NCI-H82 (cell line): Measurements from ENCODE around the gene SIDT2.
"Not testable (repeated sequence)": the region's sequence is repeated elsewhere in the genome, so short reads cannot be mapped to it uniquely, and the experiment has no call there.

Experiments used
- DNase-seq: peaks from one replicate; lab custom pipeline; 2025; lab: John Stamatoyannopoulos, UW

Gene SIDT2

DNA sequence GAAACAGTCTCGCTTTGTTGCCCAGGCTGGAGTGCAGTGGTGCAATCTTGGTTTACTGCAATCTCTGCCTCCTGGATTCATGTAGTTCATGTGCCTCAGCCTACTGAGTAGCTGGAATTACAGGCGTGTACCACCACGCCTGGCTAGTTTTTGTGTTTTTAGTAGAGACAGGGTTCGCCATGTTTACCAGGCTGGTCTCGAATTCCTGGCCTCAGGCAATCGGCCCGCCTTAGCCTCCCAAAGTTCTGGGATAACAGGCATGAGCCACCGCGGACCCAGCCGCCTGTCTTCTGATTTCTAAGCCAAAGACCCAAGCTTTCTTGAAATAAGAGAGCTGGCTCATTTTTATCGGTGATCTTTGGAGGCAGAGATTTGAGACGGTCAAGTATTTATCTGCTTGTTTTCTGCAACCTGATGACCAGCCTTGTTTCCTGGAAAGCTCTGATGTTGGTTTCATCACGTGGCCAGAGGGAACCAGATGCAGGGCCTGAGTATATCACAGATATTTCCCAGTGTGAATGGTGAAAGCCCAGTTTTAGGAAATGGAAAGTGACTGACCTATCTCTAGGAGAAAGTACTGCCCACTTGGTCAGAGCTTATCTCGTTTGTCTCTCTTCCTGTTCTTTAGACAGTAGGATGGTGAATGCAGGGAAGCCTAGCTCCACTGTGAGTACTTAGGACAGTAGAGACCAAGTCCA, 5.7 kb upstream of the SIDT2 start:
- DNase-seq, result peak; percentile 50

DNA sequence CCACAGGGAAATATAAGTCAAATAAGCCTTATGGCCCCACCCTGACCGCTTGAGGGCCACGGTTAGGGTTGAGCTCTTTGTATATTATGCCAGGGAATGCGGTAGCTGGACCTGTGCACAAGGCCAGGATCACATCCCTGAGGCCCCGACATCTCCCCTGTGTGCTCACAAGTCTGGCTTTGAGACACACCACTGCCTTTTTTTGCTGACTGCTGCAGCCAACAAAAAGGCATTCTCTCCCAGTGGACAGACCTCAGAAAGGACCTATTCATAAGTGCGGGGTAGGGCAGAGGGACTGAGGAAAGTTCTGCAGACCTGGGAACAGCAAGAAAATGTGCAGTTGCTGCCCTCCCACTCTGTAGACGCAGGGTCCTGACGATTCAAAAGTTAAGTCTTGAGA, 3.4 kb upstream of the SIDT2 start:
- no peak for DNase-seq

DNA sequence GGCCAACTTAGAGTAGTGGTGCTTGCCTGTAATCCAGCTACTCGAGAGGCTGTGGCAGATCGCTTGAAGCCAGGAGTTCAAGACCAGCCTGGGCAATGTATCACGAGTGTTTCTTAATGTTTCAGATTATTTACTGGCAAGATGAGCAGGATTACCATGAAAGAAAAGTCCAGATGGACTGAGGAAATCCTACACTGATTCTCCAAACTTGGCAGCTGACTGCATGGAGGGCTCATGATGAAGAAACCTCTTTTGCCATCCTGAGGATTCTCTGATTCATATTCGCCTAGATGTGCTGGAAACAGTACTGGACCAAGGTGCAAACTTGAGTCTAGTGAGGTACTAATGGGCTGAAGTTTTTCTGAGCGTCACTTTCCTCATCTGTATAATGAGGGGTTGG, 2.8 kb upstream of the SIDT2 start:
- peak; percentile 32 for DNase-seq

DNA sequence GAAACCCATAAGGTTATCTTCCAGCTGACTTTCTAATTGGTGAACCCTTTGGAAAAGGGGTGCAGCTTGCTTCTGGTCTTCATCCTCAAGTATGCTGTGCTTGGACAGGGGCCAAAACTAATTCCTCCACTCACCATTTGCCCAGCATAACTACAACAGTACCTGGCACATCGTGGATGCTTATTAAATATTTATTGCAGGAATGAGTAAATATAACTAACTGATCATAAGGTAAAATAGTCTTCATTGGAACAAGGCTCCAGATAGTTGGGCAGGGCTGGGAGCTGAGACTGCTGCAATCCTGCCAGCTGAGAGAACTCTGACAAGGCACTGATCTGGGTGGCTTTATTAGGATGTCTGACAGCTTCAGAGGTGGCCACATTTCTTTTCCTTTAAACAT, 2.4 kb upstream of the SIDT2 start:
- no peak for DNase-seq

DNA sequence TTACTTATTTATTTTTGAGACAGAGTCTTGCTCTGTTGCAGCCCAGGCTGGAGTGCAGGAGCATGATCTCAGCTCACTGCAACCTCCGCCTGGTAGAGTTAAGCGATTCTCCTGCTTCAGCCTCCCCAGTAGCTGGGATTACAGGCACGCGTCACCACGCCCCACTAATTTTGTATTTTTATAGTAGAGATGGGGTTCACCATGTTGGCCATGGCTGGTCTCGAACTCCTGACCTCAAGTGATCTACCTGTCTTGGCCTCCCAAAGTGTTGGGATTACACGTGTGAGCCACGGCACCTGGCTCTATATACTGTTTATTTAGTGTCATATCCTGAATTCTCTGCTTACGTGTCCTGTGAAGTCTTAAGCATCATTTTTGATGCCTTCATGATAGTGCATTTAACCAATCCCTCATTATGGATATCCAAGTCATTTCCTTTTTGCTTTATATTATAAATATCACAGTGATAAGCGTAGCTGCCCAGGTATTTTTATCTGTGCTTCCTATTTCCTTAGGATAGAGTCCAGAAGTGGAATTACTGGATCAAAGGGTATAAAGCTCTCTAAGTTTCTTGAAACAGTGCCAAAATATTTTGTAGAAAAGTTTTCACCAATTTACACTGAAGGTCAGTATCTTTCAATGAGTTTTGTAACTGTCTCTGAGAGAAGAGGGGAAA, 871 bp upstream of the SIDT2 start:
- no peak for DNase-seq

DNA sequence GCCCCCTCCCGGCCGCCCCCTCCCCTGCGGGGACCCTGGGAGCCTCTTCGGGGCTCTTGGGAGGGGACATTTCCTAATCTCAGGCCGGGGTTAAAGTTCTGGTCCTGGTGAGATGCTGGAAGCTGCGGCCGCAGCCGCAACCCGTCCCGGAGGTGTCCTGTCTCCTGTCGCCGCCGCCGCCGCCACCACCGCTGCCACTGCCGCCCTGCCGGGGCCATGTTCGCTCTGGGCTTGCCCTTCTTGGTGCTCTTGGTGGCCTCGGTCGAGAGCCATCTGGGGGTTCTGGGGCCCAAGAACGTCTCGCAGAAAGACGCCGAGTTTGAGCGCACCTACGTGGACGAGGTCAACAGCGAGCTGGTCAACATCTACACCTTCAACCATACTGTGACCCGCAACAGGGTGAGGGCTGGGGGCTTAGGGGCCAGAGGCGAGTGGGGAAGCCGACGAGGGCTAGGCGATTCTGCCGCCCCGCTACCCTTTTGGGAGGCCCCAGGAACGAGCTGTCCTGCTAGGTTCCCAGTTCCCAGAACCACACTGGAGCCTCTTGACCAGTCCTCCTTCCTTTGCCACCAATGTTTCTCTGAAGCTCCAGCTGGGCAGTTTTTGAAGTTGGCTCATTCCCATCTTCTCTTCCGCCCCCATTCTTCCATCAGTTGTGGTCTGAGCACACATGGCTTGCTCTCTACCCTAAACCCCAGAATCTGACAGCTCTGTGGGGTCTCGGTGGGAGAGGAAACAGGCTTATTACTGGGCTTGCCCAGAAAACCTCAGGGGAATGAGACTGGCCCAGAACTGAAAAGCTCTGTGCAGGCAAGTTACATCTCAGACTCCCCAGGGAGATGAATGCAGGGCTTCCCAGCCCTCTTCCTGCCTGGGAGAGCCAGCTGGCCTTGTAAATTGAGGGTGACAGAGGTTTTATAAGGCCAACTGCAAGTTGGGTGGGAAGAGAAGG, 781 bp downstream of the SIDT2 start:
- DNase-seq, result peak; percentile 64

DNA sequence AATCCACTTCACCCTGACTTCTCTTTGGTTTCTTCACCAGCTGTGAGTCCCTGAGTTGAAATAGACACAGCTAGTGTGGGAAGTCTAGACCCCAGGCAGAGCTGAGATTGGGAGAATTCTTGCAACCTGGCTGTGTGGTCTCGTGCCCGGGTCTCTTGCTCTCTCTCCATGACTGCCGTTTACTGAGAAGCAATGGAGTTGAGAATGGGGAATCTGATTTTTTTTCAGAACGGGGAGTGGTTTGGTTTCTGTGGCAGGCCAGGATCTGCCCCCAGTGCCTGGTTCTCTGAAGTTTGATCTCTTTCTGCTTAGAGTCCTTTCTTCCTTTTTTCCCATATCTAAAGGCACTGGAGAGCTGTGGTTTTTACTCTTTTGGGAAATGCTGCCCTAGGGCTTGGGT, 1.5 kb downstream of the SIDT2 start:
- no peak for DNase-seq

DNA sequence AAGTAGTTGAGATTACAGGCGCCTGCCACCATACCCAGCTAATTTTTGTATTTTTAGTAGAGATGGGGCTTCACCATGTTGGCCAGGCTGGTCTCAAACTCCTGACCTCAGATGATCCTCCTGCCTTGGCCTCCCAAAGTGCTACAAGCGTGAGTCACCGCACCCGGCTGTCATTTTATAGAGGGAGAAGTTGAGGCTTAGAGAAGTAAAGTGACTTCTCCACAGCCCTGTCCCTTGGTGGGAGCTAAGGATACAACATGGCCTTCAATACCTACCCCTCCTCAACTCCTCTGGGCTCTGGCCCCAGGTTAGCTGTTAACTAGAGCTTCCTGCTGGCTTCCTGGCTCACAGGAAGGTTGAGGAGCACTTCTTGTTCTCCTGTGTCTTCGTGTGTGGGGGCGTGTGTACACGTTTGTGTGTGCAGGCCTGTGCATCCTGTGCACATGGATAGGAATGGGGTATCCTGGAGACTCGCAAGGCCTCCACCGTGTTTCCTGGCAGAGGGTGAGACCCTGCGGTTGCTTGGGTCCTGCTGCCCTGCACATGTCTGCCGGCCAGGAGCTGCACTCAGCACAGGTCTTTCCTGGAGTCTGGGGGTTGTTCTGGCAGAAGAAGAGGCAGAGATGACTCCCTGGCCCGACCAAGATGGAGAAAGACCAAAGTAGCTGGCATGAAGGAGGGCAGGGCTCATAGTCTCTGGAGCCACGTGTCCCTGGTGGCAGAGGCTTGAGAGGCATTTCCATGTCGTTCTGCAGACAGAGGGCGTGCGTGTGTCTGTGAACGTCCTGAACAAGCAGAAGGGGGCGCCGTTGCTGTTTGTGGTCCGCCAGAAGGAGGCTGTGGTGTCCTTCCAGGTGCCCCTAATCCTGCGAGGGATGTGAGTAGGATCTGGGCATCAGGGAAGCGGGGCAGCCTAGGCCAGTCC, 2.4 kb downstream of the SIDT2 start:
- peak; percentile 74 for DNase-seq

DNA sequence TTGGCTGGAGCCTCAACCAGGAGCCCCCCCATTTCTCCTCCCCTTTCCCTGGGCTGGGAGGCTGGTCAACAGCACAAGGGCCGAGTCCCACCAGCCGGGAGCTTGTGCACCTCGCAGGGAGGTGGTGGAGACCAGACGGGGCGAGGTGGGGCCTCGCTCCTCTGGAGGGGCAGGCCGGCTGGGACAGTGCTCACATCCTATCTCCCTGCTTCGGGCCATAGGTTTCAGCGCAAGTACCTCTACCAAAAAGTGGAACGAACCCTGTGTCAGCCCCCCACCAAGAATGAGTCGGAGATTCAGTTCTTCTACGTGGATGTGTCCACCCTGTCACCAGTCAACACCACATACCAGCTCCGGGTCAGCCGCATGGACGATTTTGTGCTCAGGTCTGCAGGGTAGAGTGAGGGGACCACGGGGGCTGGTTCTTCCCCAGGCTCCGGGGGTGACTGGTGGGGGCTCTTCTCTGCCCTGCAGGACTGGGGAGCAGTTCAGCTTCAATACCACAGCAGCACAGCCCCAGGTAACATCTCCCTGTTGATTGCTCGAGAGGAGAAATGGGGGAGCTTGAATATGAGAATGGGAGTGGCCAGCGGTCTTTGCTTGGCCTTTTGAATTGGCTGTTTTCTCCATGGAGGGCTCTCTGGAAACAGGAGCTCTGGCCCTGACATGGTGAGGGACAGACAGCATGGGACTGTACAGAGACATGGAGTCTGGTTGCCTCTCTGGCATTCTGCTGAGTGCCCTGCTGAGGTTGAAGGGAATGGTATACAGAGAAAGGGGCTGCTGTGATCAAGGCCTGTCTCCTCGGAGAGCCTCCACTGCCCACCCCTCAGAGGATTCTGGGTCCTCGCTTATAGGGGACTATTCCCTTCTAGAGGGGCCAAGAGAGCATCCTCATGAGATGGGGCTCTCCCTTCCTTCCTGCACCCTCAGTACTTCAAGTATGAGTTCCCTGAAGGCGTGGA, 3.3 kb downstream of the SIDT2 start:
- DNase-seq, result no peak

DNA sequence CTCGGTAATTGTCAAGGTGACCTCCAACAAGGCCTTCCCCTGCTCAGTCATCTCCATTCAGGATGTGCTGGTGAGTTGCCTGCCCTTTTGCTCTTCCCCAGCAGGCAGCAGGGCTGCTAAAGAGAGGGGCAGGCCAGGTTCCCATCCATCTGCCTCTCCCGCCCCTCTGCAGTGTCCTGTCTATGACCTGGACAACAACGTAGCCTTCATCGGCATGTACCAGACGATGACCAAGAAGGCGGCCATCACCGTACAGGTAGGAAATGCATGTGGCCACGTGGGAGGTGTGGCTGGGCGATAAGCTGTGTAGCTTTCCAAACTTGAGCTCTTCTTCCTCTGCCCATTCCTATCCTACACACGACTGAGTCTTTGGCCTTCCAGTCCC, 4.0 kb downstream of the SIDT2 start:
- no peak for DNase-seq

DNA sequence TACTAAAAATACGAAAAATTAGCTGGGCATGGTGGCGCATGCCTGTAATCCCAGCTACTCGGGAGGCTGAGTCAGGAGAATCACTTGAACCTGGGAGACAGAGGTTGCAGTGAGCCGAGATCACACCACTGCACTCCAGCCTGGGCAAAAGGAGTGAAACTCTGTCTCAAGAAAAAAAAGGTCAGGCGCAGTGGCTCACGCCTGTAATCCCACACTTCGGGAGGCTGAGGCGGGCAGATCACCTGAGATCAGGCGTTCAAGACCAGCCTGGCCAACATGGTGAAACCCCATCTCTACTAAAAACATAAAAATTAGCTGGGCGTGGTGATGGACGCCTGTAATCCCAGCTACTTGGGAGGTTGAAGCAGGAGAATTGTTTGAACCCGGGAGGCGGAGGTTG, 4.6 kb downstream of the SIDT2 start:
- not testable (repeated sequence) for DNase-seq

DNA sequence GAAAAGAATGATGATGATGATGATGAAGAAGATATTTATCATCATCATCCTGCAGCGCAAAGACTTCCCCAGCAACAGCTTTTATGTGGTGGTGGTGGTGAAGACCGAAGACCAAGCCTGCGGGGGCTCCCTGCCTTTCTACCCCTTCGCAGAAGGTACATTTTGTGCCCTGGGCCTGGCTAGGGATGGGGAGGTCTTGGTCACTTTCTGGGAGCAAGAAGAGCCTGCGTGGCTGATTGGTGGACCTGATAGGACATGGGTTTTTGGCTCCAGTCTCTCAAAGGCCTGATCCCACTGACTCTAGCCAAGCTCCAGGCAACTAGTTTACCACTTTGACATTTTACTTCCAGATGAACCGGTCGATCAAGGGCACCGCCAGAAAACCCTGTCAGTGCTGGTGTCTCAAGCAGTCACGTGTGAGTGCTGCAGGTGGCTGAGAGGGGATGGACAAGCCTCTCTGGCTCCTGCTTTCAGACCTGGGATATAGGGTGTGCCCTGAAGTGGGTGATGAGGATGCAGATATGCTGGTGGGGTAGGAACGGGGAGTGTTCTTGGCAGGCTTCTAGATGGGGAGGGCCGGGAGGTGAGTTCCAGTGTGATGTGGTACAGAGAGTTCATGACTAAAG, 5.3 kb downstream of the SIDT2 start:
- DNase-seq, result no peak

DNA sequence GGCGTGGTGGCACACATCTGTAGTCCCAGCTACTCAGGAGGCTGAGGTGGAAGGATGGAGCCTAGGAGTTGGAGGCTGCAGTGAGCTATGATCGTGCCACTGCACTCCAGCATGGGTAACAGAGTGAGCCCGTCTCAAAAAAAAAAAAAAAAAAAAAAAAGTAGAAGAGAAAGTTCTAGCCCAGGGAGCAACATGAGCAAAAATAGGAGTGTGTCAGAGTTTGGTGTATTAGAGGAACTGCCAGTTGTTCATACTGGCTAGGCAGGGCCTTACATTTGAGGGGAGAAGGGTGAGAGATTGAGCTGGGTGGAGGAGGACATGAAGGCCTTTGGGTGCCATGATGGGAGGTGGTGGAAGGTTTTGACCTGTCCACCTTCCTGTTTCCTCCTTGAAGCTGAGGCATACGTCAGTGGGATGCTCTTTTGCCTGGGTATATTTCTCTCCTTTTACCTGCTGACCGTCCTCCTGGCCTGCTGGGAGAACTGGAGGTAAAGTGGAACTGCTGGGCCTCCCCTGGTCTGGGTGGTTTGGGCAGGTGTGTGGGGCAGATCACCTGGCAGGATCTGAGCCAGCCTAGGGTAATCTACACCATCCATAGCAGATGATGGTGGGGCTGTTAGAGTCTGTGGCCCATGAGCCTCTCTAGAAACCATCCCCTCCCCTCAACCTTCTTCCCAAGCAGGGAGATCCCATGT, 7.3 kb downstream of the SIDT2 start:
- DNase-seq, result no peak

DNA sequence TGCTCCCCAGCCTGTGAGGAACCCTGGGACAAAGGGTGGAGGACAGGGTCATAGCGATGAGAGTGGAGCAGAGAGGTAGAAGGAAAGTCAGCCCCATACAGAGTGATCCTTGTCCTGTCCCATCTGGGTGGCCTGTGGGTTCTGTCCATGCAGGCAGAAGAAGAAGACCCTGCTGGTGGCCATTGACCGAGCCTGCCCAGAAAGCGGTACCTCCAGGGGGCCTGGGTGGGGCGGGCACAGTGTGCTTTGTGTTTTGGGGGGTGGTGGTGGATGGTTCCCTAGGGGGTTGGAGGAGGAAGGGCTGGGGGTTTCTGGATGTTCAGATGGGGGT, 7.9 kb downstream of the SIDT2 start:
- DNase-seq, result no peak

DNA sequence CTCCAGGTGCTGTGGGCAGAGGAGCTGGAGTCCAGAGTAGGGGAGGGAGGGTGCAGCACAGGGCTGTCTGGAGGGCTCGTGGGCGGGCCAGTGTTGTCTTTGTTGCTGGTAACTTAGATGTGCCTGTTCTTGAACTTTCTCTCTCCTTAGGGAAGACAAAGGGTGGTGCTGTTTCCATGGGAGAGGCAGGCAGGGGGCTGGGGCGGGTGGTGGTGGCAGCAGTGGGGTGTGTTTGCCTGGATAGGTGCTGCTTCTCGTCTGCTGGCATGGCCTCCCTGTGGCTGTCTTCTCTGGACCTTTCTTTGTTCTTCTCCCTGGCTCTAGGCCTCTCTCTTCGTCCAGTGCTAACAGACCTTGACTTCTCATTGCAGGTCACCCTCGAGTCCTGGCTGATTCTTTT, 8.5 kb downstream of the SIDT2 start:
- DNase-seq, result no peak

DNA sequence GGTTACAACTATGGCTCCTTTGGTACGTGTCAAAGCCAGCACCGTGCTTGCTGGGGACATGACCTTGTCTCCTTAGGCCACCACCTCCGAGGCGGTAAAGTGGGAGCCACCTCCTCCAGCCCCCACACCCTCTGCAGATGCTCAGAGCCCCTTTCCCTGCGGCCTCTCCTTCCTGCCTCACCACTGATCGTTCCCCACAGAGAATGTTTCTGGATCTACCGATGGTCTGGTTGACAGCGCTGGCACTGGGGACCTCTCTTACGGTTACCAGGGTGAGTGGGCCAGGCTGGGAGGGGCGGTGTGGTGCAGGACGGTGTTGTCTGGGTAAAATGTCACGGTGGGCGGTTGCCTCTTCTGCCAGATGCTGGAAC, 8.9 kb downstream of the SIDT2 start:
- DNase-seq, result no peak

DNA sequence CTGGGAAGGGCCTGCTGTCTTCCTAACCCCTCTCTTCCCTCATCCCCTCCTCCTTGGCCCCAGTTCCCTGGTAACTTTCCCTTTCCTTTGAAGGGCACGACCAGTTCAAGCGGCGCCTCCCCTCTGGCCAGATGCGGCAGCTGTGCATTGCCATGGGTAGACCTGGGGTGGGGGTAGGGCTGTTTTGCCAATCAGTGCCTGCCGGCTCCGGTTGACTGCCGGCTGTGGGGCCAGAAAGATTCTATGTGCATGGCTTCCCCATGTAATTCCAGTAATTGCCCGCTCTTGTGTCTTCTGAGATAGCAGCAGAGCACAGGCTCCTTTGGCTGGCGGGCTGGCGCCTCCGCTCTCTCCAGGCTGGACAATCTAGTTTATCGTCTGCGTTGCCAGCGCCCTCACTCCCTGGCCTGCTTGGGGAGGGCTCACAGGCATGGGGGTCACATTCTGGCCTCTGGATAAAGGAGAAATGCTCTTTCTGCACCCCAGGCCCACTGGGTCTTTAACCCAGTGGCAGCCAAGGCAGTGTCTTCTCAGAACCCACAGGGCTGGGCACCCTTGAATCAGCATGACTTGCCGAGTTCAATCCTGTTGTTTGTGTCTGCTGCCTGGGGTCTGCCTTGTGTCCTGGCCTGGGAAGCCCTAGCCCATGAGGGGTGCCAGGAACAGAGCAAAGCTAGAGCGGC, 9.4 kb downstream of the SIDT2 start:
- no peak for DNase-seq

DNA sequence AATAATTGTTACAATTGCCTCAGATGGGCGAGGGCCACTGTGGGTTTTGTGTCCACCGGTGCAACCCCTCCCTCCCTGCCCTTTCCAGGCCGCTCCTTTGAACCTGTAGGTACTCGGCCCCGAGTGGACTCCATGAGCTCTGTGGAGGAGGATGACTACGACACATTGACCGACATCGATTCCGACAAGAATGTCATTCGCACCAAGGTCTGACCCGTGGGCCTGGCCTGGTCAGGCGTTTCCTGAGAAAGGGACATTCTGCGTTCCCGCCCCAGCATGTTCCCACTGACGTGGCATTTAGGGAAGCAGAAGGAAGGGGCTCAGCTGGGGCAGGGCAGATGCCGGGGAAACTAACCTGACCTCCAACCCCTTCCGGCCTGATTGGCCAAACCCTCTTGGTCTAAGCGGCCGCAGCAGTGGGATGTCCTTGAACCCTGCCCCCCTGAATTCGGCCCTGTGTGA, 10.1 kb downstream of the SIDT2 start:
- no peak for DNase-seq
